ENCODE results near the gene ZDHHC14.

GRCh38 chr6:157337751-157338150, 43.2 kb upstream of the ZDHHC14 start:
- TF ChIP-seq PPARA (CRISPR knock-in tag; IDR thresholded peaks at IDR 0.05; ENCODE audit: borderline replicate concordance) (no peak), ZFP30 (CRISPR knock-in tag; IDR thresholded peaks at IDR 0.05) (no peak), CSRNP3 (CRISPR knock-in tag; IDR thresholded peaks at IDR 0.05) (no peak), SNAI2 (CRISPR knock-in tag; IDR thresholded peaks at IDR 0.05) (no peak), CREB5 (CRISPR knock-in tag; IDR thresholded peaks at IDR 0.05; ENCODE audit: low read depth) (no peak), TSHZ2 (CRISPR knock-in tag; IDR thresholded peaks at IDR 0.05) (no peak), ZC3H10 (CRISPR knock-in tag; IDR thresholded peaks at IDR 0.05) (no peak), ARNTL (CRISPR knock-in tag; IDR thresholded peaks at IDR 0.05; ENCODE audit: borderline replicate concordance, low read depth) (no peak), CSDC2 (CRISPR knock-in tag; IDR thresholded peaks at IDR 0.05) (no peak)

Measured in SK-N-SH treated with all-trans-retinoic acid at 6 μM for 48 hours (cell line).